ENCODE data around the gene DSG4.

The DSG4 gene

DNA sequence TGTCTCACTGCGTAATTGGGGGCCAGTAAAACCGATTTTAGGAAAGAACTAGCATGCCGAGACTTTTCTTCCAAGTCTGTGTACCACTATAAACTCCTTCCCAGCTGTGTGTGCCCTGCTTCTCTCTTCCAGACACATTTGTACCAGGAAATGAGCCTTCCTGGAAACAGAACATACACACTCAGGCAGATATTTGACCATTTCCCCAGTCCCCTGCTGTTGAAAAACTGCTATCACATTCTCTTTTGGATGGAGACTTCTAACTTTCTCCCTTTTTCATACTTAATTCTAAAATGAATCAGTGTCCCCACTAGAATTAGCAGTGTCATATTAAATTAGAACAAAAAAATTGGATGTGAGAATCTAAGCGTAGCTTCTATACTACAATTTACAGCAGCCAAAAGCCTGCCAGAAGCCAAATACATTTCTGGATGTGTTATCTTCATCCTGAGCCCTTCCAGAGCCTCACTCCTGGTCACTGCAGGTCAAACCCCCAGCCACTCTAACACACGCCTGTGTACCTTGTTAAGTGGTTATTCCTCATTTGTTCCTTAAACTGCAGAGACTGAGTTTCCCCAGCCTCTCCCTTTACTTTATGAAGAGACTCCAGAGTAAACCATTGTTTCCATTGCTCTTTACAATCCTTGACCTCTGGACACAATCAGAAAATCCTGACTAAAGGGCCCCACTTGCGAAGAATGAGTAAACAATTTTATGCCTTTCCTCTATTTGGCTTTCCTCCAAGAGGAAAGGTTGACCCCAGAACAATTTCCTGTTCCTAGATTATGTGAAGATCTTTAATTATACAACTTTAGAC, 20.4 kb downstream of the DSG4 start:
- Mint-ChIP-seq H3K9me3 (no peaks in the 10 kb centered on the region), H3K27ac (no peak overlapping the region), H3K36me3 (ENCODE audit: low read depth) (no peaks in the 10 kb centered on the region), H3K4me3 (no peak overlapping the region), H3K27me3 (ENCODE audit: low read depth) (no peaks in the 10 kb centered on the region), H3K4me1 (ENCODE audit: low read depth) (no peaks in the 10 kb centered on the region)

DNA sequence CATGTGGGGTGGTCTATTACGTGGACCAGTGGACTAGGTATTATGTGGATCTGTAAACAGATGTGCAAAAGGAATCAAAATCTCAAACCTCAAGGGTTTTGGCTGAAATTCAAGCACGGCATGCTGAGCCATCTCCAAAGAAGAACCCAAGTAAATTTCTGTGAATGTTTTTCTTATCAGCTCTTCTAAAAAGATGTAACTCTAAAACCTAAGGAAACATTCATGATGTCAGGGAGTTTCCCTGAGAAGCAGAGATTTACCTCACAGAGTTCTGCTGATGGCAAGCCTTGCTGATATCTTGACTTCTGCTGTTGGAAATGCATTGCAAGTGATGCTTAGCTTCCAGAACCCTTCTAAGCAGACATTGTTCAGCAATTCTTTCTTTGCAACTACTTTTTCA, 21.6 kb downstream of the DSG4 start:
- Mint-ChIP-seq H3K9me3 (no peaks in the 10 kb centered on the region), H3K4me1 (ENCODE audit: low read depth) (no peaks in the 10 kb centered on the region), H3K27me3 (ENCODE audit: low read depth) (no peaks in the 10 kb centered on the region), H3K36me3 (ENCODE audit: low read depth) (no peaks in the 10 kb centered on the region), H3K27ac (no peak overlapping the region), H3K4me3 (no peak overlapping the region)

DNA sequence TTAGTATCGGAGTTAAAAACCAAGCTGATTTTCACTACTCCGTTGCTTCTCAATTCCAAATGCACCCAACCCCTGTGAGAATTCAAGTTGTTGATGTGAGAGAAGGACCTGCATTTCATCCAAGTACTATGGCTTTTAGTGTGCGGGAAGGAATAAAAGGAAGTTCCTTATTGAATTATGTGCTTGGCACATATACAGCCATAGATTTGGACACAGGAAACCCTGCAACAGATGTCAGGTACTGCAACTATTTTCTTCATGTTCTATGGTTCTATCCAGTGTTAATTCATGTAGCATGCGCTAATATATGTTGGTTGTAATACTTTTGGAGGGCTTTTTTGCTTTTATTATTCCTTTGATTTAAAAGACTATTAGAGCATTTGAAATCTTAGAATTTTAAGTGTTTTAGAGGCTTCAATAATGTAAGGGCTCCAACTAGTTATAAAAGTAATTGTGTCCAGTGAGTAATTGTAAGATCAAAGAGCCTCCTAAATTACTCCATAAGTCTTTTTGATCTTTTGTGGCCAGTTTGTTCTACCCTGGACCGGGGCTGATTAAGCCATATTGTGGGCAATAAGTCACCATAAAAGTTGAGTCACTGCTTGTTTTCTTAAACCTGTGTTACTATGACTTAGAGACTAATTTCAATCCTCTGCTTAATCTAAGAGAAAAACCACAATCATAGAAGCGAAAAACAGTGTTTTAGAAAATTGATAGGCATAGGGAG, 22.9 kb downstream of the DSG4 start:
- no peaks in the 10 kb centered on the region for H3K9me3 Mint-ChIP-seq
- no peak overlapping the region for H3K27ac Mint-ChIP-seq
- H3K36me3 Mint-ChIP-seq (ENCODE audit: low read depth), result no peaks in the 10 kb centered on the region
- H3K27me3 Mint-ChIP-seq (ENCODE audit: low read depth), result no peaks in the 10 kb centered on the region
- H3K4me3 Mint-ChIP-seq, result no peak overlapping the region
- no peaks in the 10 kb centered on the region for H3K4me1 Mint-ChIP-seq (ENCODE audit: low read depth)

DNA sequence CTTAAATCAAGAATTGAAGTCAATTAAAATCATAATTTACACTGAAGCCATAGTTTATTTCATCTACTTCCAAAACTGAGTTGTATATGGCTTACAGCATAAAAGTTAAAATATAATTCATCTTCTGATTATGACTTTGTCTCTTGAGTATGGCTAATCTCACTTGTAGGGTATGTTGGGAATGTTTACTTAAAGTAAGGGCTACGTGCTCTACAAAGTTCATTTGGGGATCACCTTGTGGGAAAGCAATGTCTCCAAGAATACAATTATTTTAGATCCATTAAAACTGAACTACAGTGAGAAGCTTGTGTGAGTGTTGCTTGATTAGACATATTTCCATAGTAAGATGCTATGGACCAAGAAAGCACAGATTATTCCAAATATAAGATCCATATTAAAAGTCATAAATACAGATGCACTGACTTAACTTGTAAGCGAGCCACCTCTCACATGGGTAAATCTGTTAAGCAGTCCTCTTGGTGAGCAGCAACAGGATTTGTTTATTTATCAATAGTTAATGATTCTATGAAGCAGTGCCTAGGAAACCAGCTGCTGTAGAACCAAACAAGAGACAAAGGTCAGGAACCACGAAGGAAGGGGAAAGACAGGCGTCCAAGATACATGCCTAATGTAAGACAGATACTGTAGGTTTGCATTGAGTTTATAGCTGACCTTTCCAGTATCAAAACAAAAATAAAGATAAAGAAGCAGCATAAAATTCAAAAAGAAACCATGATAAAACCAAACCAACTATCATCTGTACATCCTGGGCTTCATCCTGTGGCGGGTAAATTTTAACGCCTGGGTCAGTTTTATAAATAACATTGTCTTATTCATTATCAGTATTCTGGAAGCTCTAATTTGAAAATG, 24.8 kb downstream of the DSG4 start:
- H3K9me3 Mint-ChIP-seq, result no peaks in the 10 kb centered on the region
- H3K27ac Mint-ChIP-seq, result no peak overlapping the region
- no peaks in the 10 kb centered on the region for H3K27me3 Mint-ChIP-seq (ENCODE audit: low read depth)
- H3K4me3 Mint-ChIP-seq, result no peak overlapping the region
- H3K4me1 Mint-ChIP-seq (ENCODE audit: low read depth), result no peaks in the 10 kb centered on the region
- no peaks in the 10 kb centered on the region for H3K36me3 Mint-ChIP-seq (ENCODE audit: low read depth)

DNA sequence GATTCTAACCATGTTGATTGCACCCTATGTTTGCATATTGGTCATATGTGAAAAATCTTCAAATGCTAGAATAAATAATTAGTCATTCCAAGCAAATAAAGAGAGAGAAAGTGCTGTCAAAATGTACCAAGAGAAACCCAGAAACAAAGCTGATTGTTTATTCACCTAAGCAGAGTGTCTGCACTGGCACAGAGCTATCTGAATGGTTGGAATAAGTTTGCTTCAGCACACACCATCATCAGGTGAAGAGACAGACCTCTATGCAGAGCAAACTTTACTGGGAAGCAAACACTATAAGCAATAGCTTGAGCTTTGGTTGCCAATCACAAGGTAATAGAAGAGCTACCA, 25.4 kb downstream of the DSG4 start:
- H3K36me3 Mint-ChIP-seq (ENCODE audit: low read depth), result no peaks in the 10 kb centered on the region
- no peaks in the 10 kb centered on the region for H3K9me3 Mint-ChIP-seq
- no peak overlapping the region for H3K27ac Mint-ChIP-seq
- no peaks in the 10 kb centered on the region for H3K4me1 Mint-ChIP-seq (ENCODE audit: low read depth)
- H3K27me3 Mint-ChIP-seq (ENCODE audit: low read depth), result no peaks in the 10 kb centered on the region
- no peak overlapping the region for H3K4me3 Mint-ChIP-seq

DNA sequence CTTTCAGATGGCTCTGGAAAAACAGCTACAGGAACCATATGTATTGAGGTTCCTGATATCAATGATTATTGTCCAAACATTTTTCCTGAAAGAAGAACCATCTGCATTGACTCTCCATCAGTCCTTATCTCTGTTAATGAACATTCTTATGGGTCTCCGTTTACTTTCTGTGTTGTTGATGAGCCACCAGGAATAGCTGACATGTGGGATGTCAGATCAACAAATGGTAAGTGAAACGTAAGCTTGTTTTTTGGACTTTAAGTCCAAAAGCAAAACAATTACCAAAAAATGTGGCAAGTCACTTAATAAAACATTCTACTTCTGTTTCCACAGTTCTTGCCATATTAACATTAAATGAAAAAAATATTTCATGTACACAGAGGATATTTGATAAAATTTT, 26.8 kb downstream of the DSG4 start:
- Mint-ChIP-seq H3K9me3 (no peaks in the 10 kb centered on the region), H3K36me3 (ENCODE audit: low read depth) (no peaks in the 10 kb centered on the region), H3K4me1 (ENCODE audit: low read depth) (no peaks in the 10 kb centered on the region), H3K27ac (no peak overlapping the region), H3K4me3 (no peak overlapping the region), H3K27me3 (ENCODE audit: low read depth) (no peaks in the 10 kb centered on the region)

DNA sequence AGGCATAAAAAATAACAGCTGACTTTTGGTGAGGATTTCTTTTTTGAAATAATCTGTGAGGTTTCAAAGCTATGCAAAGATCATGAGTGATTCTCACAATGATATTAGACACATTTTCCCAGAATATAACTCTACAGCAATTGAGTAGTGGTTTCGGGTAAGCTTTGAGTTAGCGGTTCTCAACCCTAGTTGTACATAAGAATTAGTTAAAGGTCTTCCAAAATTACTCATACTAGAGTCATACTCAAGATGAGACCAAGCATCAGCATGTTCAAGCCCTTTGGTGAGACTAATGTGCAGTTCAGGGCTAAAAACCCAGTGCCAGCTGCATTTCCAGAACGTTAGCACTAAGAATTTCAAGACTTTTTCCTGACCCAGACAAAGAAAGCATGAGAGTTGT, 31.1 kb downstream of the DSG4 start:
- Mint-ChIP-seq H3K27ac (no peak overlapping the region), H3K9me3 (peaks cover 4% of the 10 kb centered on the region), H3K27me3 (ENCODE audit: low read depth) (no peaks in the 10 kb centered on the region), H3K36me3 (ENCODE audit: low read depth) (no peaks in the 10 kb centered on the region), H3K4me1 (ENCODE audit: low read depth) (no peaks in the 10 kb centered on the region), H3K4me3 (no peak overlapping the region)

DNA sequence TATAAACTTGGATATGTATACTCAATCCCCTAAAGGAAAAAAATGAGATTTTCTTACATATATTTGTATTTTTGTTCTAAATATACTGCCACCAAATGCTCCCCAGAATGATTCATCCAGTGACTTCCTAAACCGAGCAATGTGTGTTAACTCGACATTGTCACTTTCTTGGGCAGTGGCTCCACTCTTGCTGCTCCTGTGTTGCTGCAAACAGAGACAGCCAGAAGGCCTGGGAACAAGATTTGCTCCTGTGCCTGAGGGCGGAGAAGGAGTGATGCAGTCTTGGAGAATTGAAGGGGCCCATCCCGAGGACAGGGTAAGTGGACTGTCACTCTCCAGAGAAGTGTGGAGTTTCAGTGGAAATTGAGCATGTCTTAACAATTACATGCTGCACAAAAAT, 32.7 kb downstream of the DSG4 start:
- peaks cover 4% of the 10 kb centered on the region for H3K9me3 Mint-ChIP-seq

DNA sequence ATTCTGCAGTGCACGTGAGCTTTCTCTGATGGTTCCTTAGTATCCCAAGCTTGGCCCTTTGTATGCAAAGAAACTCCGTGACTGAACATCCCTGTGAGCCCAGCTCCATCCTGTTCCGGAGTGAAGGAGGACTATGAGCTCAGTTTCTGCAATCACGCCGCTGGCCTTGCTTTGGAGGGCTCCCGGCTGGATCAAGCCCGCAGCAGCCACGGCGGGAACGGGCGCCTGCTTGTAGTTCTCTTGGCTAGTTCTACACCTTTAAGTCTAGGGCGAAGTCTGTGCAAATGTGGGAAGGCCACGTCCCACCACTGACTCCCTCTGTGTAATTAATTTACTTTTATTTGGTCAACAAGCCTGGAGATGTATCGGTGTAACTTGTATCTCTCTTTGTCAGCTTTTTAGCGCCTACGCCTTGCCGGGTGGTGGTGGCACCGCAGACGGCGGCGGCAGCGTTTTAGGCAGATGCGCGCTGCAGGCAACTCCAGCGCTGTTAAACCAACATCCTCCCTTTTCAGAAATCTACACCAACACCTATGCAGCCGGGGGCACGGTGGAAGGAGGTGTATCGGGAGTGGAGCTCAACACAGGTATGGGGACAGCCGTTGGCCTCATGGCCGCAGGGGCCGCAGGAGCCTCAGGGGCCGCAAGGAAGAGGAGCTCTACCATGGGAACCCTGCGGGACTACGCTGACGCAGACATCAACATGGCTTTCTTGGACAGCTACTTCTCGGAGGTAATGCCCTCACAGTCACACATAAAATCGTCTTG, 34.3 kb downstream of the DSG4 start:
- Mint-ChIP-seq H3K36me3 (ENCODE audit: low read depth) (no peaks in the 10 kb centered on the region), H3K4me3 (no peak overlapping the region), H3K27me3 (ENCODE audit: low read depth) (no peaks in the 10 kb centered on the region), H3K9me3 (peaks cover 7% of the 10 kb centered on the region), H3K27ac (no peak overlapping the region), H3K4me1 (ENCODE audit: low read depth) (no peaks in the 10 kb centered on the region)

More for the DNA sequence above, 32.7 kb downstream of the DSG4 start:
- Mint-ChIP-seq H3K4me3 (no peak overlapping the region), H3K36me3 (ENCODE audit: low read depth) (no peaks in the 10 kb centered on the region), H3K4me1 (ENCODE audit: low read depth) (no peaks in the 10 kb centered on the region), H3K27ac (no peak overlapping the region), H3K27me3 (ENCODE audit: low read depth) (no peaks in the 10 kb centered on the region)

DNA sequence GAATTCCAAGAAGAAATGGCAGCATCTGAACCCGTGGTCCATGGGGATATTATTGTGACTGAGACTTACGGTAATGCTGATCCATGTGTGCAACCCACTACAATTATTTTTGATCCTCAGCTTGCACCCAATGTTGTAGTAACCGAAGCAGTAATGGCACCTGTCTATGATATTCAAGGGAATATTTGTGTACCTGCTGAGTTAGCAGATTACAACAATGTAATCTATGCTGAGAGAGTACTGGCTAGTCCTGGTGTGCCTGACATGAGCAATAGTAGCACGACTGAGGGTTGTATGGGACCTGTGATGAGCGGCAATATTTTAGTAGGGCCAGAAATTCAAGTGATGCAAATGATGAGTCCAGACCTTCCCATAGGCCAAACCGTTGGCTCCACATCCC, 36.6 kb downstream of the DSG4 start:
- Mint-ChIP-seq H3K36me3 (ENCODE audit: low read depth) (no peaks in the 10 kb centered on the region), H3K9me3 (peaks cover 11% of the 10 kb centered on the region), H3K27me3 (ENCODE audit: low read depth) (no peaks in the 10 kb centered on the region), H3K4me3 (no peak overlapping the region), H3K4me1 (ENCODE audit: low read depth) (no peaks in the 10 kb centered on the region), H3K27ac (no peak overlapping the region)

DNA sequence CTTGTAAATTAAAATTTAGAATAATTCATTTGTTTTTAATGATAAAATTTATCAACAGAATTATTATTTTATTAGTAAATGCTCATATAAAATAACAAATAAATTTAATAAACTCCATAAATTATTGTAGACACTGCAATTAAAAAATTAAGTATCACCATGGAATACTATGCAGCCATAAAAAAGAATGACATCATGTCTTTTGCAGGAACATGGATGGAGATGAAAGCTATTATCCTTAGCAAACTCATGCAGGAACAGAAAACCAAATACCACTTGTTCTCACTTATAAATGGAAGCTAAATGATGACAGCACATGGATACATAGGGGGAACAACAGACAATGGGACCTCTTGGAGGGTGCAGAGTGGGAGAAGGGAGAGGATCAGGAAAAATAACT, 41.3 kb downstream of the DSG4 start:
- Mint-ChIP-seq H3K27ac (no peak overlapping the region), H3K4me3 (no peak overlapping the region), H3K9me3 (peaks cover 8% of the 10 kb centered on the region), H3K27me3 (ENCODE audit: low read depth) (no peaks in the 10 kb centered on the region), H3K36me3 (ENCODE audit: low read depth) (no peaks in the 10 kb centered on the region), H3K4me1 (ENCODE audit: low read depth) (no peaks in the 10 kb centered on the region)

DNA sequence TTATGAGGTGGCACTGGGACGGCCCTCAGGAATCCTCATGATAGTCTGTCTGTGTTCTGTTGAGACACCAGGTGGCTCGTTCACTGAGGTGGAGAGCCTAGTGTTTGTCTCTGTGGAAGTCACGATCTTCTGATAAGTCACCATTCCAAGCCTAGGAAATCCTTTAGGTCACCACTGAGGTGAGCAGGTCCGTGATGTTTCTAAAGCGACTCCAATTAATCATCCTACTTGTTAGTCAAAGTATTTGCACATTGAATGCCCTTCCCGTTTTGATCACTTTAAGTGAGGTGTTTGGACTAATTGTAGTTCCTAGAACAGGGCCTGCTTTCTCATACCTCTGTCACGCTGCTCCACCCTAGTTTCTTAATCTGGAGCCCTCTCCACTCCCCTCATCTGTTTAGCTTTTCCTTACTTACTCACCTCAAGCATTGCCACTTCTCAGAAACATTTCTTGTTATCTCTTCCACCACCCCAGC, 42.9 kb downstream of the DSG4 start:
- no peaks in the 10 kb centered on the region for H3K27me3 Mint-ChIP-seq (ENCODE audit: low read depth)
- H3K36me3 Mint-ChIP-seq (ENCODE audit: low read depth), result no peaks in the 10 kb centered on the region
- no peak overlapping the region for H3K27ac Mint-ChIP-seq
- H3K9me3 Mint-ChIP-seq, result peaks cover 8% of the 10 kb centered on the region
- no peak overlapping the region for H3K4me3 Mint-ChIP-seq
- H3K4me1 Mint-ChIP-seq (ENCODE audit: low read depth), result no peaks in the 10 kb centered on the region

DNA sequence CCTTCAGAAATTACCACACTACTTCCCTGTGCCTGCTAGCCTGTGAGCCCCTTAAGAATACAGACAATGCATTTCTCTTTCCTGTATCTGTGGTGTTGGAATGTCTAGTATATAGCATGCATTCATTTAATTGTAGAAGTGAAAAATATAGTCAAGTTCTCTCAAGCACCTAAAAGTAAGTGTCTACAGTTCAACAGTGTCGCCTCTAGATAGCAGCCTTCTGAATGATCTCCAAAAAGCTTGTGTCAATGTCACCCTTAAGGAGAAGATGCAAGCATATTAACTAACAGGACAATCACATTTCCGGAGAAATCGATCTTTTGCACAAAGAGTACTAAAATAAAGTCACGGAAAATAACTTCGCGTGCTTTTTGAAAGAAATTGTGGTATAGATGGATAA, 43.5 kb downstream of the DSG4 start:
- Mint-ChIP-seq H3K36me3 (ENCODE audit: low read depth) (no peaks in the 10 kb centered on the region), H3K27me3 (ENCODE audit: low read depth) (no peaks in the 10 kb centered on the region), H3K9me3 (peaks cover 8% of the 10 kb centered on the region), H3K4me3 (no peak overlapping the region), H3K27ac (no peak overlapping the region), H3K4me1 (ENCODE audit: low read depth) (no peaks in the 10 kb centered on the region)

DNA sequence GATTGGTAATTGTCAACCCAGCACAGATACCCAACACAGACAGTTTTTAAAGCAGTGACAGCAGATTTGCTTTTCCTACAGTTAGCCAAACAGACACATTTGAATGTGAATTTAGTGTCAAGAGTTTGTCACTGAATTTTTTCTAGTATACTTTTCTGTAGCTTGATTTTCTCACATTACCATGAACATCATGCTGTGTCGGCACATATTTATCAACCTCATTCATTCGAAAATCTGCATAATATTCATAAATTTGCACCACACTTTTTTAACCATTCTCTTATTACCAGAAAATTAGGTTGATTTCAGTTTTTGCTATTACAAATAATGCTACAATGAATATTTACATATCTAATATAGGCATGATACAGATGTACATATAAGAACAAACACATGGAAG, 43.9 kb downstream of the DSG4 start:
- Mint-ChIP-seq H3K36me3 (ENCODE audit: low read depth) (no peaks in the 10 kb centered on the region), H3K27me3 (ENCODE audit: low read depth) (no peaks in the 10 kb centered on the region), H3K27ac (no peak overlapping the region), H3K4me1 (ENCODE audit: low read depth) (no peaks in the 10 kb centered on the region), H3K4me3 (no peak overlapping the region), H3K9me3 (peaks cover 8% of the 10 kb centered on the region)

Measured in T-helper 1 cell treated with Interleukin-12 subunit alpha and Interleukin-12 subunit beta and Interleukin-4 antibody, amounts not matched to agents 30 μg/mL and 1 μg/mL, for 36 hours (primary cell).